H1 (cell line): ENCODE measurements around the gene TTBK1. TPM values are rescaled to one million over a fixed set of nuclear protein-coding genes. Genes with fewer than 3 reads are reported as not detected.

Experiments
- ASH2L ChIP-seq: fragments of 200-600, 300-600 bp; sonication (generic); IDR thresholded peaks from one replicate; pipeline ENCODE4 v1.7.1; 2017; ENCODE audit warnings: low read length
- CBX5 ChIP-seq: fragments of 300-800, 300-1000 bp; sonication (generic); IDR thresholded peaks from 2 replicates; pipeline ENCODE4 v1.7.1; 2016; ENCODE audit warnings: antibody characterized with exemption, low read length, low read depth
- CTBP2 ChIP-seq: IDR thresholded peaks from 2 replicates; pipeline ENCODE4 v1.7.0; 2011; ENCODE audit warnings: borderline replicate concordance, mild to moderate bottlenecking, moderate library complexity, mixed read lengths, low read length; ENCODE audit not compliant: insufficient read depth, insufficient read length
- EGR1 ChIP-seq: IDR thresholded peaks from 2 replicates; pipeline ENCODE4 v1.6.1; 2011; ENCODE audit warnings: low read depth, low read length, borderline replicate concordance
- EZH2 ChIP-seq: fragments of 200-600 bp; sonication (generic); IDR thresholded peaks from 2 replicates; pipeline ENCODE4 v1.7.1; 2012; ENCODE audit warnings: low read depth, mild to moderate bottlenecking, moderate library complexity, low read length, inconsistent platforms; ENCODE audit not compliant: severe bottlenecking
- MAX ChIP-seq: IDR thresholded peaks from 2 replicates; pipeline ENCODE4 v1.6.1; 2012; ENCODE audit warnings: inconsistent platforms
- POU5F1 ChIP-seq: IDR thresholded peaks from 2 replicates; pipeline ENCODE4 v1.6.1; 2011; ENCODE audit warnings: low read depth, mild to moderate bottlenecking, low read length, moderate library complexity
- RBBP5 ChIP-seq: IDR thresholded peaks from 2 replicates; pipeline ENCODE4 v1.7.1; 2012; ENCODE audit warnings: low read depth, mild to moderate bottlenecking, inconsistent platforms, low read length, moderate library complexity, borderline replicate concordance
- SAP30 ChIP-seq: fragments of 300-600 bp; sonication (generic); IDR thresholded peaks from 2 replicates; pipeline ENCODE4 v1.7.1; 2012; ENCODE audit warnings: low read length, moderate library complexity, mild to moderate bottlenecking, inconsistent platforms; ENCODE audit not compliant: insufficient read depth, insufficient replicate concordance
- SIN3A ChIP-seq, 2 experiments: IDR thresholded peaks in 1 of 2; conservative IDR thresholded peaks in 1 of 2; 2 replicates each; pipeline ENCODE4 v1.6.1; 2011 to 2012; ENCODE audit warnings: low read length in 2 of 2, improper control_type of control experiment in 1 of 2, low read depth in 1 of 2, mild to moderate bottlenecking in 1 of 2
- SIRT6 ChIP-seq: IDR thresholded peaks from one replicate; pipeline ENCODE4 v1.7.1; 2012; ENCODE audit warnings: low read length, inconsistent platforms
- SIX5 ChIP-seq: IDR thresholded peaks from 2 replicates; pipeline ENCODE4 v1.6.1; 2011; ENCODE audit warnings: mild to moderate bottlenecking, low read depth, low read length
- TAF1 ChIP-seq: IDR thresholded peaks from 2 replicates; pipeline ENCODE4 v1.6.1; 2011; ENCODE audit warnings: mild to moderate bottlenecking, low read depth, low read length
- polyA plus RNA-seq, 7 experiments: library from polyadenylated mRNA; depleted of rRNA in 3 of 7; stranded (reverse) in 5 of 7; unstranded in 2 of 7; fragments of >200 nt in 5 of 7; fragments of 200-250 nt in 2 of 7; gene quantifications; 1 replicate in 5 of 7; 2 replicates in 1 of 7; 4 replicates in 1 of 7; pipeline versions ENCODE4 v1.2.1 to v1.2.3, GENCODE V29; 2011 to 2013; ENCODE audit warnings: missing spikeins in 2 of 7, mixed read lengths in 2 of 7
- total RNA-seq: library from RNA; stranded (reverse); fragmentation: NEBNext Ultra II Directional; extraction: Animal tissue kit (Norgen Biotek cat#: 25700); gene quantifications from 2 replicates; pipeline ENCODE4 v1.2.1, GENCODE V29; 2021
- TF ChIP-seq, protein P1 (sequence below): IDR thresholded peaks from 2 replicates; pipeline ENCODE4 v1.6.1; 2011; ENCODE audit warnings: low read length, improper control_type of control experiment
- TF ChIP-seq, protein P2 (sequence below): IDR thresholded peaks from 2 replicates; pipeline ENCODE4 v1.6.1; 2012; ENCODE audit warnings: low read length, inconsistent platforms

The TTBK1 gene
- total and polyA plus RNA-seq, 2 of the 8 experiments (the other 6 are each of a cell fraction or from before 2014, with no cell fraction given): 0.53 to 1.6 TPM

GRCh38 chr6:43247114-43247999, 4.1 kb downstream of the TTBK1 start (continued):
- TF ChIP-seq ASH2L: peak; percentile 96
- TF ChIP-seq CTBP2: peak; percentile 71
- TF ChIP-seq EGR1: peak; percentile 95
- no peak for TF ChIP-seq CBX5
- TF ChIP-seq SAP30: peak; percentile 23
- no peak for TF ChIP-seq EZH2
- peak; percentile 87 for TF ChIP-seq RBBP5
- TF ChIP-seq TAF1: 0 out of 2 replicates have a peak, but pooled peaks have one; percentile 45
- TF ChIP-seq, protein P1, sequence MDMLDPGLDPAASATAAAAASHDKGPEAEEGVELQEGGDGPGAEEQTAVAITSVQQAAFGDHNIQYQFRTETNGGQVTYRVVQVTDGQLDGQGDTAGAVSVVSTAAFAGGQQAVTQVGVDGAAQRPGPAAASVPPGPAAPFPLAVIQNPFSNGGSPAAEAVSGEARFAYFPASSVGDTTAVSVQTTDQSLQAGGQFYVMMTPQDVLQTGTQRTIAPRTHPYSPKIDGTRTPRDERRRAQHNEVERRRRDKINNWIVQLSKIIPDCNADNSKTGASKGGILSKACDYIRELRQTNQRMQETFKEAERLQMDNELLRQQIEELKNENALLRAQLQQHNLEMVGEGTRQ: no peak
- TF ChIP-seq POU5F1: no peak
- TF ChIP-seq SIN3A (conservative IDR thresholded peaks at IDR 0.05 in 1 of 2, IDR thresholded peaks at IDR 0.05 in 1 of 2; ENCODE audit: low read depth in 1 of 2, low read length in 2 of 2): 0 out of 4 replicates have a peak, but pooled peaks of 1 of the 2 experiments have one; percentile 39
- no peak for TF ChIP-seq SIRT6
- TF ChIP-seq SIX5: peak; percentile 94
- TF ChIP-seq, protein P2, sequence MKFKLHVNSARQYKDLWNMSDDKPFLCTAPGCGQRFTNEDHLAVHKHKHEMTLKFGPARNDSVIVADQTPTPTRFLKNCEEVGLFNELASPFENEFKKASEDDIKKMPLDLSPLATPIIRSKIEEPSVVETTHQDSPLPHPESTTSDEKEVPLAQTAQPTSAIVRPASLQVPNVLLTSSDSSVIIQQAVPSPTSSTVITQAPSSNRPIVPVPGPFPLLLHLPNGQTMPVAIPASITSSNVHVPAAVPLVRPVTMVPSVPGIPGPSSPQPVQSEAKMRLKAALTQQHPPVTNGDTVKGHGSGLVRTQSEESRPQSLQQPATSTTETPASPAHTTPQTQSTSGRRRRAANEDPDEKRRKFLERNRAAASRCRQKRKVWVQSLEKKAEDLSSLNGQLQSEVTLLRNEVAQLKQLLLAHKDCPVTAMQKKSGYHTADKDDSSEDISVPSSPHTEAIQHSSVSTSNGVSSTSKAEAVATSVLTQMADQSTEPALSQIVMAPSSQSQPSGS: no peak
- TF ChIP-seq MAX: peak; percentile 37
